Measurements from ENCODE around the gene AGAP1. TPM values are rescaled to one million over a fixed set of nuclear protein-coding genes. Genes with fewer than 3 reads are reported as not detected.

The AGAP1 gene
- total RNA-seq, 1 experiment from 2014 or later: 56.4 TPM

DNA sequence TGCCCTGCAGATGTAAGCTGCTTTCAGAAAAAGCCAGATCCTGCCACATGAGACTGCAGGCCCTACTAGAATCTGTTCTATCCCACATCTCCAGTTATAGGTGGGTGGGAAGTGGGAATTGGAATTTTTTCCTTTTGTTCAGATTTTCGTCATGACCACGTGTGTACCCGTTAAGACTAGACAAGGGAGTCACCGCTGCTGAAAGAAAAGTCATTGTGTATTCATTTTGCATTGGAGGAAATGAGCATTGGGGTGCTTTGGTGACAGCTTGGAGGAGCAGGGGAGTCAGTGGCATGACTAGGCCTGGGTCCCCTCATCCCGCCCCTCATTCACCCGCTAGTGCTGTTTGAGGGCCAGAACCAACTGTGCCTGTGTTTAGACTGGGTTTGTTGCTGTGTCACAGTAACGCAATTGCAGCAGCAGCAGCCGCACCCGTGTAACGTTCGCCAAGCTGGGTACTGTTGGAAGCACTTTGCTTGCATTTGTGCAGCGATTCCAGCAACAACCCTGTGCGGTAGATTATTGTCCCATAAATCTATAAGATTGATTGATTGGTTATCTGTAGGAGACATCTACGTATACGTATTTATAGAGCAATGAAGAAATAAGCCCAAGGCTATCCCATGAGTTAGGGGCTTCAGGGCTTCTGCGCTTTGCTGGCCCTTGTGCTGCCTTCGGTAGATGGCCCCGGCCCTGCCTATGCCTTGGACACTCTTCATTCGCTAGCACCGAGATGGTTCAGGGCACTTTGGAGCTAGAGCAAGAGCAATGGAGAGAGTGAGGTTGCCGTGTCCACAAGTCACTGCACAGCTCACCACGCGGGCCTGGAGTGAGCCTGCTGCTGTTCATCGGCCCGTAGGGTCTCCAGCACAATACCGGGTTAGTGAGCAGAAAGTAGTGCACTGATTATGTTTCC, 194.9 kb downstream of the AGAP1 start:
- Mint-ChIP-seq H3K9me3 (ENCODE audit: low read depth, unreplicated experiment) (no peaks in the 10 kb centered on the region), H3K4me3 (ENCODE audit: low read depth, unreplicated experiment) (no peak overlapping the region), H3K4me1 (ENCODE audit: low read depth, unreplicated experiment) (peaks cover 51% of the 10 kb centered on the region), H3K27me3 (ENCODE audit: unreplicated experiment) (no peaks in the 10 kb centered on the region), H3K27ac (ENCODE audit: unreplicated experiment) (no peak overlapping the region), H3K36me3 (ENCODE audit: insufficient read depth, unreplicated experiment) (no peaks in the 10 kb centered on the region)
- no peak for DNase-seq
- CTCF ChIA-PET: interaction anchor here (1.7 kb wide), 1 partner anchor 20 kb away, joined by 7 read pairs; no protein-coding TSS in a partner anchor
- TF ChIP-seq, protein P1, sequence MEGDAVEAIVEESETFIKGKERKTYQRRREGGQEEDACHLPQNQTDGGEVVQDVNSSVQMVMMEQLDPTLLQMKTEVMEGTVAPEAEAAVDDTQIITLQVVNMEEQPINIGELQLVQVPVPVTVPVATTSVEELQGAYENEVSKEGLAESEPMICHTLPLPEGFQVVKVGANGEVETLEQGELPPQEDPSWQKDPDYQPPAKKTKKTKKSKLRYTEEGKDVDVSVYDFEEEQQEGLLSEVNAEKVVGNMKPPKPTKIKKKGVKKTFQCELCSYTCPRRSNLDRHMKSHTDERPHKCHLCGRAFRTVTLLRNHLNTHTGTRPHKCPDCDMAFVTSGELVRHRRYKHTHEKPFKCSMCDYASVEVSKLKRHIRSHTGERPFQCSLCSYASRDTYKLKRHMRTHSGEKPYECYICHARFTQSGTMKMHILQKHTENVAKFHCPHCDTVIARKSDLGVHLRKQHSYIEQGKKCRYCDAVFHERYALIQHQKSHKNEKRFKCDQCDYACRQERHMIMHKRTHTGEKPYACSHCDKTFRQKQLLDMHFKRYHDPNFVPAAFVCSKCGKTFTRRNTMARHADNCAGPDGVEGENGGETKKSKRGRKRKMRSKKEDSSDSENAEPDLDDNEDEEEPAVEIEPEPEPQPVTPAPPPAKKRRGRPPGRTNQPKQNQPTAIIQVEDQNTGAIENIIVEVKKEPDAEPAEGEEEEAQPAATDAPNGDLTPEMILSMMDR (IDR thresholded peaks at IDR 0.05; ENCODE audit: unreplicated experiment): no peak
- BruUV-seq (replicated peaks): no TSS peak
- intact Hi-C loops (cut with micrococcal nuclease; ENCODE audit: unreplicated experiment): no loop called here

DNA sequence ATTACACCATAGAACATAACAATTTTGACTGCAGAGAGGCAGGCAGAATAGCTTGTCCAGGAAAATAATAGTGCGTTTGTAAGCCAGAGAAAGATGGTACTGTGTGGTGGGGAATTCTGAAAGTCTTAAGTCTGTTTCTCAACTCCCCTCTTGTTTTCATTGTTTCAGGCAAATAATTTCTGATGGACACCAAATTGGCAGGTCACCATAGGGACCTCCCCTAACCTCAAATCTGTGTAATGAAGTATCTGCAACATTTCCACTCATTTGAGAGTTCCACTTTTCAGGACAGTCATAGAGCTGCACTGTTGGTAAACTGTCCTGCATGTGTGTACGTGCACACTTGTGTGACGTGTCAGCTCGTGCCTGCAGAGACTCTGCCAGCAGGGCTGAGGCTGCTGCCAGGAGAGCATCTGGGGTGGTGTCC, 195.6 kb downstream of the AGAP1 start:
- H3K4me3 Mint-ChIP-seq (ENCODE audit: low read depth, unreplicated experiment): no peak overlapping the region
- BruUV-seq (replicated peaks): no TSS peak
- no peak for DNase-seq
- no peak overlapping the region for H3K27ac Mint-ChIP-seq (ENCODE audit: unreplicated experiment)
- CTCF ChIA-PET: interaction anchor here (1.7 kb wide), 1 partner anchor 20 kb away, joined by 7 read pairs; no protein-coding TSS in a partner anchor
- H3K9me3 Mint-ChIP-seq (ENCODE audit: low read depth, unreplicated experiment): no peaks in the 10 kb centered on the region
- TF ChIP-seq, protein P1 (IDR thresholded peaks at IDR 0.05; ENCODE audit: unreplicated experiment): no peak
- H3K27me3 Mint-ChIP-seq (ENCODE audit: unreplicated experiment): no peaks in the 10 kb centered on the region
- intact Hi-C loops (cut with micrococcal nuclease; ENCODE audit: unreplicated experiment): no loop called here
- no peaks in the 10 kb centered on the region for H3K36me3 Mint-ChIP-seq (ENCODE audit: insufficient read depth, unreplicated experiment)
- peaks cover 50% of the 10 kb centered on the region for H3K4me1 Mint-ChIP-seq (ENCODE audit: low read depth, unreplicated experiment)

DNA sequence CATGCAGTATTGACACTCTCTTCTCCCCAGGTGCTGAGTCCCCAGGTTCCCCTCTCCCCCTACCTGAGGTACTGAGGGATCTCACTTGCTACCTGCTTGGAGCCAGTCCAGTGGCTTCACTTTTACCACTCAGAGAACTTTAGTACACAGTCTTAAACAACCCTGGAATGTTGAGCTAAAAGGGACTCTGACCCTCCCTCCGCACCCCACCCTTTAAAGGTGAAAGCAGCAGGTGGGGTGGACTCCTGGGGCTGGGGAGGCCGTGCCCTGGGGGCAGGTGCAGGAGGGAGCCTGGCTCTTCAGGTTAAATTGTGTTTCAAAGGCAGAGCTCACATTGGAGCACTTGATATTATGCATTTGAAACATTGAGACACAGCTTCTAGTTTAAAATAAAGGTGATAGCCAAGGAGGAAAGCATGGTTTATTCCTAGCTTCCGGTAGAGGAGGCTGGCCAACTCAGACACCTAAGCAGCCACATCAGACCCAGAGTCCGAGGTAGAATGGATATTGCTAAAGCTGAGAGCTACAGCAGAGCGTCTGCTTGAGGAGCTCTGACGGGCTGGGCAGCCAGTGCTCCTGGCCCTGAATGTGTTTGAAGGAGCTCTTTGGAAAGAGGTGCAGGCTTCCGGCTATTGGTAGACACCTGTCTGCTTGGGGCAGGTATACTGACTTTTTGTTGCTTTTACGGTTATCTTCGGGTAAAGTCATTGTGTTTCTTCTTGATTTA, 196.4 kb downstream of the AGAP1 start:
- BruUV-seq (replicated peaks): no TSS peak
- H3K4me3 Mint-ChIP-seq (ENCODE audit: low read depth, unreplicated experiment): no peak overlapping the region

DNA sequence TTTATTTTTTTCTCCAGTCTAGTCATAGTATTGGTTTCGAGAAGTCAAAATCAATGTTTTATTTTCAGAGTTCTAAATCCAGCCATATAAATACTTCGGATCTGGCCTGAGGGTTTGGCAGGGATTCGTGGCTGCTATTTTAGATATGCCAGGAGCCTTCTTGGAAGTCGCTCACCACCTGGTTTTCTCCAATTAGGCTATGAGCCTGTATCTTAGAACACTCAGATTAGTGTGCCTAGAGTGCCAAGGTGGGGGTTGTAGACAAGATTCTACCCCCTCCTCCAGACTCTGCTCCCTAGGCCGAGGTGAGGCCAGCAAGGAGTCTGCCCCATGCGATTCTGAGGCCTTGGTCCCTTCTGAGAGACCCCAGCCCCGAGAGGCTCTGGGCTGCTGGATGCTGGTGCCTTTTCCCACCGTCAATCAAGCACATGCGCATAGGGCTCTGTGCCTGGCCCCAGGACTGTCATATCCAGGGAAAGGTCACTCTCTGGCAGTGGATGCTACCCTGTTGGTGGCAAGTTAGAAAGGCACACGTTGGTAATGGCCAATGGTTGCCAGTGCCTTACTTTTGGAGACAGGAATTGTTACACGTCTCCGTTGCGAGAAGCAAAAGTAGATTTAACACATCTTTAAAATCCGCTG, 197.1 kb downstream of the AGAP1 start:
- CTCF ChIA-PET: interaction anchor here (1.7 kb wide), 1 partner anchor 18 kb away, joined by 7 read pairs; no protein-coding TSS in a partner anchor
- intact Hi-C loops (cut with micrococcal nuclease; ENCODE audit: unreplicated experiment): no loop called here

More for the DNA sequence above, 196.4 kb downstream of the AGAP1 start:
- Mint-ChIP-seq H3K36me3 (ENCODE audit: insufficient read depth, unreplicated experiment) (no peaks in the 10 kb centered on the region), H3K4me1 (ENCODE audit: low read depth, unreplicated experiment) (peaks cover 42% of the 10 kb centered on the region), H3K27ac (ENCODE audit: unreplicated experiment) (no peak overlapping the region), H3K9me3 (ENCODE audit: low read depth, unreplicated experiment) (no peaks in the 10 kb centered on the region), H3K27me3 (ENCODE audit: unreplicated experiment) (no peaks in the 10 kb centered on the region)
- TF ChIP-seq, protein P1 (IDR thresholded peaks at IDR 0.05; ENCODE audit: unreplicated experiment): no peak
- no peak for DNase-seq
- intact Hi-C loops (cut with micrococcal nuclease; ENCODE audit: unreplicated experiment): no loop called here
- CTCF ChIA-PET: interaction anchor here (1.7 kb wide), 1 partner anchor 19 kb away, joined by 7 read pairs; no protein-coding TSS in a partner anchor

More for the DNA sequence above, 197.1 kb downstream of the AGAP1 start:
- Mint-ChIP-seq H3K36me3 (ENCODE audit: insufficient read depth, unreplicated experiment) (no peaks in the 10 kb centered on the region), H3K4me3 (ENCODE audit: low read depth, unreplicated experiment) (no peak overlapping the region), H3K27me3 (ENCODE audit: unreplicated experiment) (no peaks in the 10 kb centered on the region), H3K9me3 (ENCODE audit: low read depth, unreplicated experiment) (no peaks in the 10 kb centered on the region), H3K27ac (ENCODE audit: unreplicated experiment) (no peak overlapping the region), H3K4me1 (ENCODE audit: low read depth, unreplicated experiment) (peaks cover 35% of the 10 kb centered on the region)
- TF ChIP-seq, protein P1 (IDR thresholded peaks at IDR 0.05; ENCODE audit: unreplicated experiment): no peak
- no peak for DNase-seq
- no TSS peak for BruUV-seq (replicated peaks)

Measured in Calu3 (cell line).